DMS153 treated with DMSO at 0.1 percent for 48 hours (cell line): ENCODE data around the gene MYT1.

Experiments used
- DNase-seq: peaks from one replicate; lab custom pipeline; 2025; ENCODE audit not compliant: unreplicated experiment; lab: John Stamatoyannopoulos, UW

The MYT1 gene

GRCh38 chr20:64188682-64189529 lies 24.7 kb downstream of the MYT1 start:
- peak; percentile 89 for DNase-seq

- DNase-seq, result no peak
Measured at GRCh38 chr20:64189530-64189966, 25.3 kb downstream of the MYT1 start.

- no peak for DNase-seq
Measured at GRCh38 chr20:64189986-64190385, 25.7 kb downstream of the MYT1 start.

- DNase-seq, result no peak
Measured at GRCh38 chr20:64191002-64191401, 26.8 kb downstream of the MYT1 start.

GRCh38 chr20:64192406-64192805 lies 28.2 kb downstream of the MYT1 start:
- DNase-seq, result no peak

- DNase-seq, result no peak
Measured at GRCh38 chr20:64193058-64193457, 28.8 kb downstream of the MYT1 start.

GRCh38 chr20:64194269-64194668 lies 30.0 kb downstream of the MYT1 start:
- DNase-seq, result no peak

- no peak for DNase-seq
Measured at GRCh38 chr20:64196309-64196708, 32.1 kb downstream of the MYT1 start.

GRCh38 chr20:64196847-64197306 lies 32.6 kb downstream of the MYT1 start:
- no peak for DNase-seq

- DNase-seq, result no peak
Measured at GRCh38 chr20:64198347-64198746, 34.1 kb downstream of the MYT1 start.

GRCh38 chr20:64199395-64199794 lies 35.1 kb downstream of the MYT1 start:
- no peak for DNase-seq

GRCh38 chr20:64200740-64201139 lies 36.5 kb downstream of the MYT1 start:
- no peak for DNase-seq

GRCh38 chr20:64201653-64202052 lies 37.4 kb downstream of the MYT1 start:
- no peak for DNase-seq

- DNase-seq, result no peak
Measured at GRCh38 chr20:64203037-64203777, 39.0 kb downstream of the MYT1 start.

GRCh38 chr20:64205611-64206026 lies 41.4 kb downstream of the MYT1 start:
- DNase-seq, result no peak

GRCh38 chr20:64206614-64207013 lies 42.4 kb downstream of the MYT1 start:
- DNase-seq, result no peak

- no peak for DNase-seq
Measured at GRCh38 chr20:64207641-64208590, 43.7 kb downstream of the MYT1 start.

GRCh38 chr20:64209148-64209547 lies 44.9 kb downstream of the MYT1 start:
- no peak for DNase-seq

GRCh38 chr20:64210656-64211369 lies 46.6 kb downstream of the MYT1 start:
- DNase-seq, result no peak
